ENCODE data around the gene MCL1.

DNA sequence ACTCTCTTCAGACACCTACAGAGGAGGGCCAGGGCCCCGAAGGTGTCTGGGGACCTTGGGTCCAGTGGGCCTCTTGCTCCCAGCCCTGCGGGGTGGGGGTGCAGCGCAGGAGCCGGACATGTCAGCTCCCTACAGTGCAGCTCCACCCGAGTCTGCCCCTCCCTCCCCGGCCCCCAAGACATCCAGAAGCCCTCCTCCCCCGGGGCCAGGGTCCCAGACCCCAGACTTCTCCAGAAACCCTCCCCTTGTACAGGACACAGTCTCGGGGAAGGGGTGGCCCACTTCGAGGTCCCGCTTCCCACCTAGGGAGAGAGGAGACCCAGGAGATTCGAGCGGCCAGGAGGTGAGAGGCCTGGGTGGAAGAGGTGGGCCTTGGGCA is 26.5 kb downstream of the MCL1 start:
- no peak for TF ChIP-seq EZH2phosphoT487 (IDR thresholded peaks at IDR 0.05; ENCODE audit: borderline replicate concordance, low read length)
- TF ChIP-seq, protein P1, sequence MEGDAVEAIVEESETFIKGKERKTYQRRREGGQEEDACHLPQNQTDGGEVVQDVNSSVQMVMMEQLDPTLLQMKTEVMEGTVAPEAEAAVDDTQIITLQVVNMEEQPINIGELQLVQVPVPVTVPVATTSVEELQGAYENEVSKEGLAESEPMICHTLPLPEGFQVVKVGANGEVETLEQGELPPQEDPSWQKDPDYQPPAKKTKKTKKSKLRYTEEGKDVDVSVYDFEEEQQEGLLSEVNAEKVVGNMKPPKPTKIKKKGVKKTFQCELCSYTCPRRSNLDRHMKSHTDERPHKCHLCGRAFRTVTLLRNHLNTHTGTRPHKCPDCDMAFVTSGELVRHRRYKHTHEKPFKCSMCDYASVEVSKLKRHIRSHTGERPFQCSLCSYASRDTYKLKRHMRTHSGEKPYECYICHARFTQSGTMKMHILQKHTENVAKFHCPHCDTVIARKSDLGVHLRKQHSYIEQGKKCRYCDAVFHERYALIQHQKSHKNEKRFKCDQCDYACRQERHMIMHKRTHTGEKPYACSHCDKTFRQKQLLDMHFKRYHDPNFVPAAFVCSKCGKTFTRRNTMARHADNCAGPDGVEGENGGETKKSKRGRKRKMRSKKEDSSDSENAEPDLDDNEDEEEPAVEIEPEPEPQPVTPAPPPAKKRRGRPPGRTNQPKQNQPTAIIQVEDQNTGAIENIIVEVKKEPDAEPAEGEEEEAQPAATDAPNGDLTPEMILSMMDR (IDR thresholded peaks at IDR 0.05; ENCODE audit: low read depth, low read length, poor library complexity, severe bottlenecking): no peak

Measured in DOHH2 (cell line).